ENCODE data around the gene HCN1. TPM values are rescaled to one million over a fixed set of nuclear protein-coding genes. Genes with fewer than 3 reads are reported as not detected.
"Not testable (repeated sequence)": the region's sequence is repeated elsewhere in the genome, so short reads cannot be mapped to it uniquely, and the experiment has no call there.

Gene HCN1
- total RNA-seq, 1 donor from 2014 or later = not detected

- peak; percentile 0 for DNase-seq (ENCODE audit: low read depth)
- H3K27me3 ChIP-seq (ENCODE audit: control insufficient read depth, insufficient read depth, low read length) = no peaks in the 10 kb centered on the region
- H3K4me3 ChIP-seq (ENCODE audit: low read depth, low read length) = no peak overlapping the region
- no peak for FAIRE-seq
- TF ChIP-seq CTCF (IDR thresholded peaks at IDR 0.05; ENCODE audit: insufficient read depth, low read length, severe bottlenecking) = no peak
- H3K36me3 ChIP-seq (ENCODE audit: control insufficient read depth, insufficient read depth, low read length) = no peaks in the 10 kb centered on the region
These were observed 340.8 kb downstream of the HCN1 start for GRCh38 chr5:45355189-45355992.

- FAIRE-seq = no peak
These were observed 359.7 kb downstream of the HCN1 start for GRCh38 chr5:45336464-45336863.

GRCh38 chr5:45335978-45336377, 360.2 kb downstream of the HCN1 start:
- Histone ChIP-seq H3K4me3 (ENCODE audit: low read depth, low read length) (no peak overlapping the region), H3K27me3 (ENCODE audit: control insufficient read depth, insufficient read depth, low read length) (no peaks in the 10 kb centered on the region), H3K36me3 (ENCODE audit: control insufficient read depth, insufficient read depth, low read length) (no peaks in the 10 kb centered on the region)
- TF ChIP-seq CTCF (IDR thresholded peaks at IDR 0.05; ENCODE audit: insufficient read depth, low read length, severe bottlenecking) = no peak
- DNase-seq (ENCODE audit: low read depth) (no peak), FAIRE-seq (no peak)

More at GRCh38 chr5:45336464-45336863, 359.7 kb downstream of the HCN1 start:
- Histone ChIP-seq H3K4me3 (ENCODE audit: low read depth, low read length) (no peak overlapping the region), H3K36me3 (ENCODE audit: control insufficient read depth, insufficient read depth, low read length) (no peaks in the 10 kb centered on the region), H3K27me3 (ENCODE audit: control insufficient read depth, insufficient read depth, low read length) (no peaks in the 10 kb centered on the region)
- TF ChIP-seq CTCF (IDR thresholded peaks at IDR 0.05; ENCODE audit: insufficient read depth, low read length, severe bottlenecking) = no peak
- no peak for DNase-seq (ENCODE audit: low read depth)

DNA sequence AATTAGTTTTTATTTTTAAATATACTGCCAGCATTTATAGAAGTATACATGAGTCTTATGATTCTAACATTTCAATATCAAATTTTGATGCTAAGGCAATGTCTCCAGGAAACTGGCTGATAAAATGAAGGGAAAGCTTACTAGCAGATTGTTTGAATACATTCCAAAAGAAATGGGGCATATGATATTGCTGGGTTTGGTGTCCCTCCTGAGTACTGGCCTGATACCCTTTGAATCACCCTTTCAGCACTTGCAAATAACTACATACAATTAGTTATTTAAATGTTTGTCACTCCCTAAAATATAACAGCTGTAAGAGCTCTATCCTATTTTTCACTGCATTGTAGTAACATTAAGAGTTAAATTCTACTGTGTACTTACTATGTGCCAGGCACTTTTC, 360.8 kb downstream of the HCN1 start:
- no peak for DNase-seq (ENCODE audit: low read depth)
- FAIRE-seq = no peak
- TF ChIP-seq CTCF (IDR thresholded peaks at IDR 0.05; ENCODE audit: insufficient read depth, low read length, severe bottlenecking) = no peak
- no peaks in the 10 kb centered on the region for H3K27me3 ChIP-seq (ENCODE audit: control insufficient read depth, insufficient read depth, low read length)
- H3K4me3 ChIP-seq (ENCODE audit: low read depth, low read length) = no peak overlapping the region
- no peaks in the 10 kb centered on the region for H3K36me3 ChIP-seq (ENCODE audit: control insufficient read depth, insufficient read depth, low read length)

- no peaks in the 10 kb centered on the region for H3K27me3 ChIP-seq (ENCODE audit: control insufficient read depth, insufficient read depth, low read length)
- no peak overlapping the region for H3K4me3 ChIP-seq (ENCODE audit: low read depth, low read length)
- FAIRE-seq = no peak
- no peak for TF ChIP-seq CTCF (IDR thresholded peaks at IDR 0.05; ENCODE audit: insufficient read depth, low read length, severe bottlenecking)
- DNase-seq (ENCODE audit: low read depth) = no peak
- H3K36me3 ChIP-seq (ENCODE audit: control insufficient read depth, insufficient read depth, low read length) = no peaks in the 10 kb centered on the region
These were observed 361.2 kb downstream of the HCN1 start for GRCh38 chr5:45334939-45335338.

GRCh38 chr5:45312627-45313026, 383.6 kb downstream of the HCN1 start:
- H3K4me3 ChIP-seq (ENCODE audit: low read depth, low read length) = not testable (repeated sequence)

More at GRCh38 chr5:45312627-45313026, 383.6 kb downstream of the HCN1 start:
- DNase-seq (ENCODE audit: low read depth); H3K27me3 ChIP-seq (ENCODE audit: control insufficient read depth, insufficient read depth, low read length); H3K36me3 ChIP-seq (ENCODE audit: control insufficient read depth, insufficient read depth, low read length); FAIRE-seq: not testable (repeated sequence)
